HG02623 (cell line): ENCODE data around the gene ZSWIM8.
"Not testable (repeated sequence)": the region's sequence is repeated elsewhere in the genome, so short reads cannot be mapped to it uniquely, and the experiment has no call there.

Experiments used
- ATAC-seq: cut with Tn5 transposase; IDR thresholded peaks from one replicate; pipeline ENCODE4 v1.9.1; 2021; ENCODE audit warnings: moderate library complexity; ENCODE audit not compliant: unreplicated experiment

Gene ZSWIM8, protein sequence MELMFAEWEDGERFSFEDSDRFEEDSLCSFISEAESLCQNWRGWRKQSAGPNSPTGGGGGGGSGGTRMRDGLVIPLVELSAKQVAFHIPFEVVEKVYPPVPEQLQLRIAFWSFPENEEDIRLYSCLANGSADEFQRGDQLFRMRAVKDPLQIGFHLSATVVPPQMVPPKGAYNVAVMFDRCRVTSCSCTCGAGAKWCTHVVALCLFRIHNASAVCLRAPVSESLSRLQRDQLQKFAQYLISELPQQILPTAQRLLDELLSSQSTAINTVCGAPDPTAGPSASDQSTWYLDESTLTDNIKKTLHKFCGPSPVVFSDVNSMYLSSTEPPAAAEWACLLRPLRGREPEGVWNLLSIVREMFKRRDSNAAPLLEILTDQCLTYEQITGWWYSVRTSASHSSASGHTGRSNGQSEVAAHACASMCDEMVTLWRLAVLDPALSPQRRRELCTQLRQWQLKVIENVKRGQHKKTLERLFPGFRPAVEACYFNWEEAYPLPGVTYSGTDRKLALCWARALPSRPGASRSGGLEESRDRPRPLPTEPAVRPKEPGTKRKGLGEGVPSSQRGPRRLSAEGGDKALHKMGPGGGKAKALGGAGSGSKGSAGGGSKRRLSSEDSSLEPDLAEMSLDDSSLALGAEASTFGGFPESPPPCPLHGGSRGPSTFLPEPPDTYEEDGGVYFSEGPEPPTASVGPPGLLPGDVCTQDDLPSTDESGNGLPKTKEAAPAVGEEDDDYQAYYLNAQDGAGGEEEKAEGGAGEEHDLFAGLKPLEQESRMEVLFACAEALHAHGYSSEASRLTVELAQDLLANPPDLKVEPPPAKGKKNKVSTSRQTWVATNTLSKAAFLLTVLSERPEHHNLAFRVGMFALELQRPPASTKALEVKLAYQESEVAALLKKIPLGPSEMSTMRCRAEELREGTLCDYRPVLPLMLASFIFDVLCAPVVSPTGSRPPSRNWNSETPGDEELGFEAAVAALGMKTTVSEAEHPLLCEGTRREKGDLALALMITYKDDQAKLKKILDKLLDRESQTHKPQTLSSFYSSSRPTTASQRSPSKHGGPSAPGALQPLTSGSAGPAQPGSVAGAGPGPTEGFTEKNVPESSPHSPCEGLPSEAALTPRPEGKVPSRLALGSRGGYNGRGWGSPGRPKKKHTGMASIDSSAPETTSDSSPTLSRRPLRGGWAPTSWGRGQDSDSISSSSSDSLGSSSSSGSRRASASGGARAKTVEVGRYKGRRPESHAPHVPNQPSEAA (N-terminal part only)

DNA sequence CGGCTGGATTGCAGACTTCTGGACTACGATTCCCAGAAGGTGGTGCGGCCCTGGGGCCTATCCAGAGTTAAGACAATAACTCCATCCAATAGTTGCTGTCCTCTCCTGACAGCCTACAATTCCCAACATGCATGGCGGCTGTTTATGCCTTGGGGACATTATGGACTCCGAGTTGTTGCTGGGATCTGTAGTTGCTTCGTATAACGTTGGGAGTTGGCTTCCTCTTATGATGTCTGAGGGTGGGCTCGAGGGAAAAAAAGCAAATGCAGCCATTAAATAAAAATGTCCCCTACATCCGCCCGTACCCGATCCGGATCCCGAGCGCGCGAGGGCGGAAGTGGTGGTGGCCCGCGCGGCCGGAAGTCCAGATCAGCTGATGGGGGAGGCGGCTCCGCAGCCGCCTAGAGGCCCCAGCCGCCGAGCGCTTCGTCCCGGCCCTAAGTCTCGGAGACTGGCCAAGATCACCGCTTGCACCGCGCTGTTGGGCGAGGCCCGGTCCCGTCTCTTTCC is at the start of gene ZSWIM8:
Gene ZSWIM8, plus strand, starts transcription at position 396 of the 510 bp plus-strand sequence. CDS start 273 bp downstream, outside the sequence.
- ATAC-seq, result peak; percentile 74

DNA sequence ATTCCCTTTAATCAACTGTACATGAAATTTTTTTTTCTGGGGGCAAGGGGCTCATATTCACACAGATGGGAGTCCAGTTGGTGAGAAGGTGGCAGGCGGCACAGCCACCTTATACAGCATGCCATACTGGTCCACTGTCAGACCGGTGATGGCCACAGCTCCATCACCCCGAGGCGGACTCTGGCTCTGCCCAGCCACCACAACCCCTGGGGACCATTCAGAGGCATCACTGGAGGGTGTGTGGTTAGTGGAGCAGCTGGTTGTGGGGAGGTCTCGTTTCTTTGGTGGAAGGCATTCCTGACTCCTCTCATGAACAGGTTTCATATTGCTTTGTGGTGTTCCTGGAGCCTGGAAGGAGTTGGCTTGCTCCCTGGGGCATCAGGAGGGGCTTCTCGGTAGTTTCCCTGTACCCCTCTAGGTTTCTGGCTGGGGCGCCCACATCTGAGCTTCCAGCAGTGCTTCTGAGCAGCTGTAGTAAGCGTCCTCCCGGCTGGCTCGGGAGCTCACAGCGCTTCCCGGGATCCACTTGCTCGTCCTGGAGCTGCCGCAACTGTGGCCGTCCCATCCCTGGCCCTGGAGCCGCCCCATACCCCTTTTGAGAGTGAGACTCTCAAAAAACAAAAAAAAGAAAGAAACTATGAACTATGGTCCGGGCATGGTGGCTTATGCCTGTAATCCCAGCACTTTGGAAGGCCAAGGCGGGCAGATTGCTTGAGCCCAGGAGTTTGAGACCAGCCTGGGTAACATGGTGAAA is 44.7 kb upstream of the ZSWIM8 start:
- not testable (repeated sequence) for ATAC-seq

GRCh38 chr10:73742454-73742734 is 43.0 kb upstream of the ZSWIM8 start:
- ATAC-seq, result no peak

- ATAC-seq, result no peak
Measured at GRCh38 chr10:73743327-73743904, 42.0 kb upstream of the ZSWIM8 start.

GRCh38 chr10:73743905-73744663 is 41.3 kb upstream of the ZSWIM8 start, which contains the start of gene SEC24C:
TSS of gene SEC24C (plus strand) at chr10:73744372. CDS start at chr10:73746833, 2,461 bp downstream.
- ATAC-seq, result peak; percentile 86

DNA sequence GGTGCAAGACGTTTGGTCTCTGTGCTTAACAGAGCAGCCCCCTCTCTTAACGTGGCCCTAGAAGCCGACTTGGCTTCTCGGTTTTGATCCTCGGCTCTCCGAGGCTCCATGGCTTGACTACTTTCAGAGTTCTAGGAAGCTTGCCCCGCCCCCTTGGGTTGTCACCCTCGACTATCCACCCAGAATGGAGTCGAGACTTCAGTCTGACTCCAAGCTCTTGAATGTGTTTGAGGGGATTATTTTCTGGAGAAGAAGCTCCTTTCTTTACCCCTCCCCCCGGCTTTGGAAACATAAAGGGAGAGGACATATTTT is 40.8 kb upstream of the ZSWIM8 start:
- peak; percentile 22 for ATAC-seq

DNA sequence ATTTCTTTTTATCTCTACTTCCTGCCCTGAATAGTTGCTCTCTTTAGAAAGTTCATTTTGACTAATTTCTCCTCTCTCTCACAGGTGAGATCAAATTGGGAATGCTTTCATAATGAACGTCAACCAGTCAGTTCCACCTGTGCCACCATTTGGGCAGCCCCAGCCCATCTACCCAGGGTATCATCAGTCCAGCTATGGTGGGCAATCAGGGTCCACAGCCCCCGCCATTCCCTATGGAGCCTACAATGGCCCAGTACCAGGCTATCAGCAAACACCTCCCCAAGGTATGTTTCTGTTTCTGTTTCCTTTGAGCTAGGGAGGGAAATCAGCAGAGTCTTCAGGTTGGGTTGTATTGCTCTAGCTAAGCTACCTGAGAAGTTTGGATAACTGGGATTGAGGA is 38.7 kb upstream of the ZSWIM8 start:
- no peak for ATAC-seq

- no peak for ATAC-seq
Measured at GRCh38 chr10:73750819-73751218, 34.6 kb upstream of the ZSWIM8 start.

DNA sequence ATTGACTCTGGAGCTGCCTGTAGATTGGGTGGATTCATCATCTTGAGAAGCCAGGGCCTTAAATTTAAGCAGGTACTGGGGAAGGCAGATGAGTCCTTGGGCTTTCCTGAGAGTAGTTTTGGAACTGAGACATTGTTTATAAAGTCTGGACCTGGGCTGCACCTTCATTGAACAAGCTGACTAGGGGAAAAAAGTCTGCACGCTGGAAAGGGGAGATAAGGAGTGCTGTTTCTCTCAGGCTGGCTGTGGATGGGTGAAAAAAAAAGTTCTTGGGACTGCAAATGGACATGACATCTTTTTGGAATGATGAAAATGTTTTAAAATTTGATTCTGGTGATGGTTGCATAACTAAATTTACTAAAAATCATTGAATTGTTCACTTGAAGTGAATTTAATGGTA is 29.2 kb upstream of the ZSWIM8 start:
- no peak for ATAC-seq

GRCh38 chr10:73758704-73759511 is 26.5 kb upstream of the ZSWIM8 start:
- no peak for ATAC-seq

DNA sequence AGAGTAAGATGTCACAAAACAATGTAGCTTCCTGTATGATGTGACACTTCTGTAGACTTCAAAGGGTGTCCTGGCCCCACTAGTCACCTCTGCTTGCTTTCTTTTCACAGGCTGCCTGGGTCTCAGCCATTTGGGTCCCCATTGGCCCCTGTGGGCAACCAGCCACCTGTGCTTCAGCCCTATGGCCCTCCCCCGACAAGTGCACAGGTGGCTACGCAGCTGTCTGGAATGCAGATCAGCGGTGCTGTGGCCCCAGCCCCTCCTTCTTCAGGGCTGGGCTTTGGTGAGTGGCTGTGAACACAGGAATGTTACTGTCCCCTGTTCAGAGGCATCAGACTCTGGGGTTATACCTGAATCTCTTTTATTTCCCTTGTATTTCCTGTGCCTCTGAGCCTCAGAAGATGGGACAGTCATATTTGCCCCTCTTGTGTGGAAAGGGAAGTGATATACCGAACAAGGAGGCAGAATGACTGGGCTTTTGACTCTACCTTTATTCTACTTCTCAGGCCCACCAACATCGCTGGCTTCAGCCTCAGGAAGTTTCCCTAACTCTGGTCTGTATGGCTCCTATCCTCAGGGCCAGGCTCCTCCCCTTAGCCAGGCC is 25.8 kb upstream of the ZSWIM8 start:
- ATAC-seq, result no peak

DNA sequence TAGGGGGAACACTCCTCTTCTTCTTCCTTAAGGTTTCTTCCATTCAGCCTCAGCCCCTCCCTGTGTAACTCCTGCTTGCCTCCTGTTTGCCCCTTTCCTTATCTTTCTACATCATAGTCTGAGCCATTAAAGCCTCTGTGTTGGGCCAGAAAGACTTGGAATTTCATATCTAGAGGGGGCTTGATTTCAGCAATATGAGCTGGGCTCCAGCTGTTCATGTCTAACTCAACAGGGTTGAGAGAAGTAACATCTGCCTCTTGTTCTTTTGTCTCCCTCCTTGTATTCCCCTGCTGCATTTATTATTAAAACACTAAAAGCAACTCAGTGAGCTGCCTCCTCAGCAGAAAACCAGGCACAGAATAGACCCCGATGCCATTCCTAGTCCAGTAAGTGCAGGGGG is 23.6 kb upstream of the ZSWIM8 start:
- ATAC-seq, result no peak

- ATAC-seq, result no peak
Measured at GRCh38 chr10:73762915-73763314, 22.5 kb upstream of the ZSWIM8 start.

DNA sequence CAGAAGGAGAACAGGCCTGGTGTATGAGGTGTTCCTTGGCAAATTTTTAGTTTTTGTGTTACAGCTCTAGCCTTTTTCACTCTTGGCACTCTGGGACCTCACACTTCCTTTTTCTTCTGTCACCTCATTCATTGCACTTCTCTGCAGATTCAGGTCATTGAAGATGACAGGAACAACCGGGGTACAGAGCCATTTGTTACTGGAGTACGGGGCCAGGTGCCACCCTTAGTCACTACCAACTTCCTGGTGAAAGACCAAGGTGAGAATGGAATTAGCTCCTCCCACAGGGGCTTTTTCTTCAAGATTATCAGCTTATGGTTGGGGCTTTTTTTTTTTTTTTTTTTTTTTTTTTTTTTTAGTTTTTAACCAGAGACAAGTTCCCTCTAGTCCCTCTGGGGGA is 22.1 kb upstream of the ZSWIM8 start:
- no peak for ATAC-seq

DNA sequence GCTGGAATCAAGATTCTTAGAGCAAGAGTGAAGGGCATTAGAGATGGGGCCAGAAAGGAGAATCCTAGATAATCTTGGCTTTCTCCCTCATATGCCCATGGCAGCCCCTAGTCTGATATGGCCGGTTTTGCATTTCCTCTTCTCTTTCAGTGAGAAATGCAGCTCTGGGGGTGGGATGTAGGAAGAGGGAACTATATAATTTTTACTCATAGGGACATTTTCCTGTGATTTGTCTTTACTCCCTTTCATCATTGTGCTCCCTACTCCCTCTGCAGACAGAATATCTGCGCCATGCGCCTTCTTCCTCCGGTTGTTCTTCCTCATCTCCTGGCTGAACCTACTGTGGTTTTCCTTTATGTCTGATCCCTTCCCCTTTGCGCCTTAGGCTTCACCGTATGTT is 20.3 kb upstream of the ZSWIM8 start:
- ATAC-seq, result no peak

GRCh38 chr10:73768881-73769280 is 16.5 kb upstream of the ZSWIM8 start:
- no peak for ATAC-seq

DNA sequence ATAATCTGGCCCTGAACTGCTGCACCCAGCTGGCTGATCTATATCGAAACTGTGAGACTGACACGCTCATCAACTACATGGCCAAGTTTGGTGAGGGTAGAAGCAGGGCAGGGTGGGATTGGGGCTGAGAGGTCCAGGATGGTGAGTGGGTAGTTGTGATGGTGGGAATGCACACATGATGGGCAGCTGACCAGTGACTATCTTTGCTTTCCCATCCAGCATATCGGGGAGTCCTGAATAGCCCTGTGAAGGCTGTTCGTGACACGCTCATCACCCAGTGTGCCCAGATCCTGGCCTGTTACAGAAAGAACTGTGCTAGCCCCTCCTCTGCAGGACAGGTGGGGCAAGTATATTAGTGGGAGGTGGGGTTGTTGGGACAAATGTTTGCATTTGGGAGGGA is 16.0 kb upstream of the ZSWIM8 start:
- ATAC-seq, result no peak

DNA sequence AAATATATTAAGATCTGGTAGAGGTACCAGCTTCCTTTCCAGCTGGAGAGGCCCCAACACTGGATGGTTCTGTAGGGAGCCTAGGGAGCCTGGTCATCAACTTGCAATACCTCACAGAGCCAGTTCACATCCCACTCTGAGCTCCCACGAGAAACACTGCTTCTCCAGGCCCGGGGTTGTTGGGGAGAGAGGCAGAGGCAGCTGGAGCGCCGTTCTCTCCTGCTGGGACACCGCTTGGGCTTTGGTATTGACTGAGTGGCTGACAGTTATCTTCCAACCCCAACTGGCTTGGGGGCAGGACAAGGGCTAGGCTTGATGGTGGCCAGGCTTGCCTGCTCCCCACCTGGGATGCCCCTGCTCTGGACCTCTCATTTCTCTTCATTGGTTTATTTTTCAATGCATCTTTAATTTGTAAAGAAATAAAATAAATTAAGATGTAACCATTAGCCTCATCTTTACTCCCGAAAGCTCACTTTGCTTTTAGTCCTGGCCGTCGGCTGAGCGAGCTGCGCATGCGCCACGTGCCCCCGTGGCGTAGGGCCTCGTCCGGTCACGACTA is 13.6 kb upstream of the ZSWIM8 start:
- peak; percentile 7 for ATAC-seq
